RWPE1 (cell line): ENCODE measurements around the gene ZNF839.
A peak's percentile ranks its signal among the peaks of the same experiment; 100 is the strongest.
"Not testable (repeated sequence)": the region's sequence is repeated elsewhere in the genome, so short reads cannot be mapped to it uniquely, and the experiment has no call there.

ENCODE experiments used
- CTCF ChIA-PET: fragments of 350-600 bp; sonication (Branson Sonifier 250); formaldehyde crosslinking; extraction: SDS; loops from one replicate; lab custom pipeline; 2021; lab: Yijun Ruan, JAX
- POLR2A ChIA-PET: fragments of 400-600 bp; formaldehyde crosslinking; extraction: SDS; loops from one replicate; lab custom pipeline; 2020; ENCODE audit warnings: antibody characterized with exemption; ENCODE audit not compliant: low non-redundant PET; lab: Yijun Ruan, JAX
- DNase-seq: peaks from one replicate; pipeline ENCODE4 v3.0.0; 2012; ENCODE audit warnings: low spot score
- H3K27ac ChIP-seq: fragments of 450-650 bp; 2 replicates; pipeline ENCODE4 v1.5.1; 2017
- TF ChIP-seq, protein P1 (sequence below): fragments of 450-650 bp; conservative IDR thresholded peaks from 2 replicates; pipeline ENCODE4 v1.5.1; 2017; ENCODE audit warnings: low read depth, mild to moderate bottlenecking

ZNF839 gene

DNA sequence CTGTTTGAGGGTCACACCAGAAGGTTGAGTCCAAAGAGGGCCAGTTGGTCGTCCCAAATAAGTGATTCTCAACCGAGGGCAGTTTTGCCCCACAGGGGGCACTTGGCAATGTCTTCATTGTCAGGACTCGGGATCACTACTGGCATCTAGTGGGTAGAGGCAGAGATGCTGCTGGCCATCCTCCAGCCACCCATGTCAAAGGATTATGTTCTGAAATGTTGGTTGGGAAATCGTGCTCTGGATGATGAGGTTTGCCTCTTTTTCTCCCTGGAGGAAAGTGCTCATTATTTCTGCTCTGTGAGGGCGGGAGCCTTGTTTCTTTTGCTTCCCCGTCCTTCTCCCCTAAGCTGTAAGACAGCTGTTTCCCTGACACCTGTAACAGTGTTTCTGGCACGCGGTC is 3.6 kb downstream of the ZNF839 start:
- CTCF ChIA-PET: interaction anchor here (0.6 kb wide), 2 partner anchors 65 to 1206 kb away, joined by 3 read pairs; partner anchors contain the start of gene TRMT61A
- peak overlapping the region; percentile 48 for H3K27ac ChIP-seq
- POLR2A ChIA-PET: no interaction called here
- peak; percentile 66 for DNase-seq
- TF ChIP-seq, protein P1, sequence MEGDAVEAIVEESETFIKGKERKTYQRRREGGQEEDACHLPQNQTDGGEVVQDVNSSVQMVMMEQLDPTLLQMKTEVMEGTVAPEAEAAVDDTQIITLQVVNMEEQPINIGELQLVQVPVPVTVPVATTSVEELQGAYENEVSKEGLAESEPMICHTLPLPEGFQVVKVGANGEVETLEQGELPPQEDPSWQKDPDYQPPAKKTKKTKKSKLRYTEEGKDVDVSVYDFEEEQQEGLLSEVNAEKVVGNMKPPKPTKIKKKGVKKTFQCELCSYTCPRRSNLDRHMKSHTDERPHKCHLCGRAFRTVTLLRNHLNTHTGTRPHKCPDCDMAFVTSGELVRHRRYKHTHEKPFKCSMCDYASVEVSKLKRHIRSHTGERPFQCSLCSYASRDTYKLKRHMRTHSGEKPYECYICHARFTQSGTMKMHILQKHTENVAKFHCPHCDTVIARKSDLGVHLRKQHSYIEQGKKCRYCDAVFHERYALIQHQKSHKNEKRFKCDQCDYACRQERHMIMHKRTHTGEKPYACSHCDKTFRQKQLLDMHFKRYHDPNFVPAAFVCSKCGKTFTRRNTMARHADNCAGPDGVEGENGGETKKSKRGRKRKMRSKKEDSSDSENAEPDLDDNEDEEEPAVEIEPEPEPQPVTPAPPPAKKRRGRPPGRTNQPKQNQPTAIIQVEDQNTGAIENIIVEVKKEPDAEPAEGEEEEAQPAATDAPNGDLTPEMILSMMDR: peak; percentile 84

DNA sequence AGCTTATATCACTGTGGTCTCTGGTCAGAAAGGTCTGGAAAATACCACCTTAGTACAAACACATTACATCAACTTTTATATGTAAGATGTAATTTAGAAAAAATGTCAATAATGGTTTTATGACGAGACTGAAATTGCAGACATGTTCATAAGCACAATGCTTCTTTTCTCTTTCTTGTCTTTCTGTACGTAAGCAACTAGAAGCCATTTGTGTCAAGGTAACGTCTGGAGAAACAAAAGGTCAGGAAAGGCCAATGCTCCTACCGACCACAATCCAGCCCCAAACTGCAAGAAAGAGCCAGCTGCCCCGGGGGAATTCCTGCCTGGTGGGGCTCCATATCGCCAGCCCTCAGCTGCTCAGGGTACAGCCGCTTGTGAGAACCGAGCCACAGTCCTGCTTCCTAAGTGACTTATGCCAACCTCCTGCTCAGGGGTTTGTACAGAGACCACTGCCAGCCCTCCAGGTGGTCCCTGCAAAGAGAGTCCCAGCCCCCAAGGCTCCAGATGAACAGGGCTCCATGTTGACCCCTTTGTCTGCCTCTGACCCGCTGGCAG is 6.3 kb downstream of the ZNF839 start:
- POLR2A ChIA-PET: no interaction called here

DNA sequence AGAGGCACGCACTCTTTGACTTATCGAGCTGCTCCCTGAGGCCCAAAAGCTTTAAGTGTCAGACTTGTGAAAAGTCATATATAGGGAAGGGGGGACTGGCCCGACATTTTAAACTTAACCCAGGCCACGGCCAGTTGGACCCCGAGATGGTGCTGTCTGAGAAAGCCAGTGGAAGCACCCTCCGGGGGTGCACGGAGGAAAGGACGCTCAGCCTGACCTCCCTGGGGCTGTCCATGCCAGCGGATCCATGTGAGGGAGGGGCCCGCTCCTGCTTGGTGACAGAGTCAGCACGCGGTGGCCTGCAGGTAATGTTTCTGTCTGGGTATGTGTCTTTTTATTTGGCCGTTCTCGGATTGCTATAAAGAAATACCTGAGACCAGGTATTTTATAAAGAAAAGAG is 7.0 kb downstream of the ZNF839 start:
- DNase-seq: no peak
- H3K27ac ChIP-seq: no peak overlapping the region
- TF ChIP-seq, protein P1: no peak
- ChIA-PET POLR2A (no interaction called here), CTCF (no interaction called here)

More for the DNA sequence above, 6.3 kb downstream of the ZNF839 start:
- no peak overlapping the region for H3K27ac ChIP-seq
- CTCF ChIA-PET: interaction anchor here (0.6 kb wide), 1 partner anchor 34 kb away, joined by 3 read pairs; no protein-coding TSS in a partner anchor
- DNase-seq: no peak
- TF ChIP-seq, protein P1: no peak

DNA sequence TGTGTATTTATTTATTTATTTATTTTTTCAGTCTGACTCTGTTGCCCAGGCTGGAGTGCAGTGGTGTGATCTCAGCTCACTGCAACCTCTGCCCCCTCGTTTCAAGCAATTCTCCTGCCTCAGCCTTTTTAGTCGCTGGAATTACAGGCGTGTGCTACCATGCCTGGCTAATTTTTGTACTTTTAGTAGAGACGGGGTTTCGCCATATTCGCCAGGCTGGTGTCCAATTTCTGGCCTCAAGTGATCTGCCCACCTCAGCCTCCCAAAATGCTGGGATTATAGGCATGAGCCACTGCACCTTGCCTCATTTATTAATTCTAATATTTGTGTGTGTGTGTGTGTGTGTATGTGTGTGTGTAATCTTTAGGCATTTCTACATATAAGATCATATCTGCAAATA is 9.8 kb downstream of the ZNF839 start:
- H3K27ac ChIP-seq, POLR2A ChIA-PET, CTCF ChIA-PET, DNase-seq: not testable (repeated sequence)

DNA sequence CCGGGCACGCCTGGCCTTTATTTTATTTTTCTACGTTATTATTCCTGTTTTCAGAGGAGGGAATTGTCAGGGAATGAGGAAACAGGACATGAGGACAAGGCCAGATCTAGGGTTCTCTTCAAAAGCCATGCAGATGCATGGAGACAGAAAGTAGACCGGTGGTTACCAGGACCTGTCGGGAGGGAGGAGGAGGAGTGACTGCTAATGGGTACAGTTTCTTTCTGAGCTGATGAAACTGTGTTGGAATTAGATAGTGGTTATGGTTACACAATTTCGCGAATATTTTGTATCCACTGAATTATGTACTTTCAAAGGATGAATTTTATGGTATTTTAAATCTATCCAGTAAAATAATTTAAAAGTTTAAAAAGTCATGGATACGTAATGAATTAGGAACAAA is 11.3 kb downstream of the ZNF839 start:
- TF ChIP-seq, protein P1: no peak
- H3K27ac ChIP-seq: no peak overlapping the region
- CTCF ChIA-PET: no interaction called here
- no peak for DNase-seq
- POLR2A ChIA-PET: no interaction called here

DNA sequence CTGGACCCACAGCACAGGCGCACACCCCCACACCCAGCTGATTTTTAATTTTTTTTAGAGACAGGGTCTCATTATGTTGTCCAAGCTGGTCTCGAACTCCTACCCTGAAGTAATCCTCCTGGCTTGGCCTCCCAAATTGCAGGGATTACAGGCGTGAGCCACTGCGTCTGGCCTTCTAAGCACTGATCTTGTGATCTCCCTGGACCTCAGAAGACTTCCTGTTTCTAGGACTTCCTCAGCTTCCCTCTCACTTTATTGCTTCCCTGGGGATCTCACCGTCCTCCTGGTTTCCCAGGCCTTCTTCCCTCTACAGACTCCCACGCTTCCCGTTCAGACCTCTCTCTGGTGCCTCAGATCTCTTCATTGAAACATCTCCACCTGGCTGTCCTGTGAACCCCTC is 13.8 kb downstream of the ZNF839 start:
- POLR2A ChIA-PET: no interaction called here
- TF ChIP-seq, protein P1: no peak
- DNase-seq: no peak
- peak overlapping the region; percentile 28; the same call in 1 of the 2 replicates for H3K27ac ChIP-seq
- CTCF ChIA-PET: no interaction called here

DNA sequence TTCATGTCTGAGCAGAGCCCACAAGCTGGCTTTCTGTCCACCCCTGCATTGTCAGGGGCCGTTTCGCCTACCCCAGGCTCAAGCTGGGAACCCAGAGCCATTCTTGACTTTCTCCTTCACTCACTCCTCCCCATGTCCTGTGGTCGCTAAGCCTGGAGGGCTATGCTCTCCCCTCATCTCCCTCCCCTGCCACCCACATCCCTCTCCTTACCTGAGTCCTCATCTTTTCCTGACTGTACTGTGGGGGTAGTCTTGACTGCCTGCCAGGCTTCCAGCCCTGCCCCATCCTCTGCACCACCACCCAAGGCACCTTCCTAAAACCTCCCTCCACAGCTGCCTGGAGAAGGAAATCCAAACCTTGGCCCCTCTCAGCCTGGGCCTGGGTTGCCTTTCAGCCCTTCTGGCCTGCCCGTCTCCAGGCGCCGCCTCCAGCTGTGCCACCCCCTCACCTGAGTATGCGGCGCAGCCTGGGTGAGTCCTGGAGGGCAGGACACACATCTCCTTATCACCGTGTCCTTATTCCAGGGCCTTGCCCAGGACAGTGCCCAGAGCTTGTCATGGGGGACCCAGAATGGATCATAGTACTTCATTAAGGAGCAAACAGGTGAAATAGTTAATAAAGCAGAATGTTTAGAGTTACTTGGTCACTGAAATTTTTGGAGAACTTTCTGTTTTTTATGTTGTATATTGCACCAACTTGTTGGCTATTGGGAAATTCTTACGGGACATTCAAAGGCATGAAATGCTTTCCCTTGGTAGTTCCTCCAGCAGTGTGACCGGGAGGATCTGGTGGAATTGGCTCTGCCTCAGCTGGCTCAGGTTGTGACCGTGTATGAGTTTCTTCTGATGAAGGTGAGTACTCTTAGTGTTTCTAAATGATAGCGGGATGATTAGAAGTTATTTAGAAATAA is 14.5 kb downstream of the ZNF839 start:
- TF ChIP-seq, protein P1: no peak
- ChIA-PET POLR2A (no interaction called here), CTCF (no interaction called here)
- no peak for DNase-seq
- H3K27ac ChIP-seq: peak overlapping the region; percentile 28; the same call in 1 of the 2 replicates
